Left forelimb (tissue), 1 donor: Measurements from ENCODE around the gene SESN2.
"Not testable (repeated sequence)": the region's sequence is repeated elsewhere in the genome, so short reads cannot be mapped to it uniquely, and the experiment has no call there.

Experiments used
- DNase-seq: peaks from one replicate; pipeline ENCODE4 v3.0.0-alpha.2; 2018; ENCODE audit warnings: low spot score

SESN2 gene

DNA sequence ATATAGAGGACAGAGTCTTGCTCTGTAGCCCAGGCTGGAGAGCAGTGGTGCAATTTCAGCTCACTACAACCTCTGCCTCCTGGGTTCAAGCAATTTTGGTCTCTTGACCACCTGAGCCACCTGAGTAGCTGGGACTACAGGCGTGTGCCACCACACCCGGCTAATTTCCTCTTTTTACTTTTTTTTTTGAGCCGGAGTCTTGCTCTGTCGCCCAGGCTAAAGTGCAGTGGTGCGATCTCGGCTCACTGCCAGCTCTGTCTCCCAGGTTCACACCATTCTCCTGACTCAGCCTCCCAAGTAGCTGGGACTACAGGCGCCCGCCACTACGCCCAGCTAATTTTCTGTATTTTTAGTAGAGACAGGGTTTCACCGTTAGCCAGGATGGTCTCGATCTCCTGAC lies 68.1 kb downstream of the SESN2 start:
- DNase-seq, result not testable (repeated sequence)

DNA sequence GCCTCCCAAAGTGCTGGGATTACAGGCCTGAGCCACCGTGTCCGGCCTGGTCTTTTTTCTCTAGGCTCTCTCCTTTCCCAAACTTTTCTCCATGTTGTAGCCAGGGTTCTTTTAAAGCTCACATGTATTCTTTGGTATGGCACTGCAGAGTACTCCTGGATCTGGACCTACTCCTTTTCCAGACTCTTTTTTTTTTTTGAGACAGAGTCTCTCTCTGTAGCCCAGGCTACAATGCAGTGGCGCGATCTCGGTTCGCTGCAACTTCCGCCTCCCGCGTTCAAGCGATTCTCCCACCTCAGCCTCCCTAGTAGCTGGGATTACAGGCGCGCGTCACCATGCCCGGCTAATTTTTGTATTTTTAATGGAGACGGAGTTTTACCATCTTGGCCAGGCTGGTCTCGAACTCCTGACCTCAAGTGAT lies 68.9 kb downstream of the SESN2 start:
- no peak for DNase-seq

GRCh38 chr1:28329395-28330153 lies 70.3 kb downstream of the SESN2 start:
- no peak for DNase-seq
